Measurements from ENCODE around the gene MIPOL1. TPM values are rescaled to one million over a fixed set of nuclear protein-coding genes. Genes with fewer than 3 reads are reported as not detected.

MIPOL1 gene
- total RNA-seq, 1 donor from 2014 or later: 6.9 TPM

DNA sequence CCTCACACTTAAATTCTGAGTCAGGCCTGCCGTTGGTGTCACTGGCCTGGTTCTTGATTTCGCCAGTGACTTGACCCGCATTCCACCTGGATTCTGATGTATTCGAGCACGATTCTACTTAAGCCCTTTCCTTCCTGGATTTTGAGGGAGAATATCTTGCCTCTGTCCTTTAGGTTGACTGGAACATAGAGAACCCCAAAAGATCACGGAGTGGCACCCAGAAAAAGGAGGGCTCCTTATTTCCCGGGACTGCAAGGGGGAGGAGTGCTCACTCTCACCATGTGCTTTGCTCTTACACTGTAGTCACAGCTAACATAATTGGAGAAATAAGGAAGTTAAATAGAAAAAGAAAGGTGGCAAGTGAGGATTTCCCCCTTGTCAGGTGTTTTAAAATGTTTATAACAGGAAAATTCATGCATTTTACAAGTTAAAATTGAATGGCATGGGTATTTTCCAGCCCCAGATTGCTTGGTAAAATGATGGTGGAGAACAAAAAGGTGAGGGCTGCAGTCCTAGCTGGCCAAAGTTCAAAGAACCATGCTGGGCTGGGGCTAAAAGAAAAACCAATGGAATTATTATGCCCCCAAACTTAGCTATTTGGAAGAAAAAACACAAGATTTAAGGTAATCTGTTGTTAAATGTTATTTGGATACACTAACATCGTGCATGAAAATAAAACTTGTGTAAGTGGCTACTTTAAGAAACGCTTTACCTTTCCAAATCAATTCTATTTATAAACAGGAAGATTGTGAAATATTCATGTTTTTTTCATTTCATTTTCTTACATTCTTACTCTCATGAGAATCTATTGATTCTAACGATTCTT is 388.4 kb downstream of the MIPOL1 start:
- DNase-seq (ENCODE audit: low read depth in 2 of 2): no peak

DNA sequence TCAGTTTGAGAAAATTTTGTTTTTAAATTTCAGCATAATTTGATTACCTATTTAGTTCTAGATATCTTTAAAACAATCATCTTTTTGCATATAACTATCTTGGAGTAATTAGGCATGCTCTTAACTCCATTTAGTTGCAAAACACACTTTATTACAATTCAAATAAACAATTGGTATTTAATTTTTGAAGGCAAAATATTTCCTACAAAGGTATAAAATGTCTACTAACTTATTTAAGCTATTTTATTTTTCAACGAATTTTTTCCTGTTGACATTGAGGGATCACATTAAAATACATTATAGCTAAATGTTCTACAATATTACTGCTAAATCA is 389.0 kb downstream of the MIPOL1 start:
- DNase-seq (ENCODE audit: low read depth in 2 of 2): no peak

DNA sequence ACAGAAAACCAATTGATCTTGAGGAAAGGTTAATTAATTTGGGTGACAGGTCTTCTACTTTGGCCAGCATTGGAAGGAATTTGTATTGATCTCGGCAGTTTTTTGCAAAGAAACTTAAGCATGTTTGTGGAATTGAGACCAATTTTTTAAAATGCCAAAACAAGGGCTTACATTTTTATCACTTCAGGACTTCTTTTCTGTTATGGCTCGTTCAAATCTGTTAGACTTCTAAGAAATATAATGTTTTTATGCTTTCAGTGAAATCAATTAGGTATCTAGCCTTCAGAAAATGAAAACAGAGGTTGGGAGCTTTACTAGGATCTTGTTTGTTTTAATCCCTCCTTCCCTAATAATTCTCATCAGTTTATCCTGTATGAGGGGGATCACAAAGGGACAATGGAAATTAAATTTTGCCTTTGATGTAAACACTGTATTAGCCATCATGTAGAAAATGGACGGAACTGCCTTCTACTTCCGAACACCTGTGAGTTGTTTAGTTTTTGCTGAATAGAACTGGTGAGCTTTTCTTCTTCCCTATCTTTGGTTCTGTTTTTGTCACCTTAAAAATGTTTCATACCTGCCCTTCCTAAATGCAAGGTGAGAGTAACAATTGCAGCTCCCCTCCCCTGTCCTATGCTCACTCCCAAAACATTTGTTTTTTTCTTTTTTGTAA is 389.5 kb downstream of the MIPOL1 start:
- DNase-seq (ENCODE audit: low read depth in 2 of 2): no peak

DNA sequence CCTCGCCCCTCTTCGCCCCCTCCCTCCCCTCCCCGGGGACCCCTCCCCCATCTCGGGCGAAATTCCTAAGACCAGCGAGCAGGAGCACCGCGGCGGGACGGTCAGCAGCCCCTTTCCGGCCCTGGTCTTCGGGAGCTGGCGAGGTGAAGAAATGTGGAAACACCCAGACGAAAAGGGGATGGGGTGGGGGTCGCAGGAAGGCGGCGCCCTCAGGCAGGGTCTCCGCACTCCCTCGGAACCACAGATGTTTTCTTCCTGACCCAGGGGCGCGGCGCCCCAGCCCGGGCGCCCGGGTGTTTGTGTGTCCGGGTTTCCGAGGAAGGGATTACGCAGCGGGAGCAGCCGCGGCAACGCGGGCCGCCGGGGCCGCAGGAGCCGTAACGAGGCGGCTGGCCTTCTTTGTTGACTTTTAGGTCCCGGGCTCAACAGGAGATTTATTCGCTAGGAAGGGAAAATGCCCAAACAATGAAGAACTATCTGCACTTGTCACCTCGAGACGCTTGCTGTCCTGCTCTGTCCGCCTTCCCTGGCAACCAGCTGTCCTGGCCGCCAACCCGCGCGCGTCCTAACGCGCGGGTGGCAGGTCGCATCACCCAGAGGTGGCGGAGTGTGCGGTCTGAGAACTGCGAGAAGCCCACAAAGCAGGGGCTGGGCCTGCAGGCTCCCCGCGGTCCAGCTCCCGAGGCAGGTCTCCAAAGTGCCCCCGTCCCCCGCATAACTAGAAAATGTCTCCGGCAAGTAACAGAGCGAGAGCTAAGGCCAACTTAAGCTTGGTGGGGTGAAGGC is 390.3 kb downstream of the MIPOL1 start:
- peak in 1 of 2 donors; percentile 21 for DNase-seq (ENCODE audit: low read depth in 2 of 2)

DNA sequence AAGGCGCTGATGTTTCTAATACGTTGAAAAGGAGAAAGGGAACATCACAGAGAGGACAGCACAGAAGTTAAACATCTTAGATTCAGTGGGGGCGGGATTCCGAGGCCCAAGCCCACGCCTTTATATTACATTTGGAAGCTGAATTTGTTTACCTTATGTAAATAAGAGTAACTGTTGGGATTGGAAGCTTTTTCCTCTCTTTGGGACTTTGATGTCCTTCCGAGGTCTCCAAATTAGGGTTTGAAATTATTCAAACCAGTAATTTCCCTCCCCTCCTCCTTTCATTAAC is 390.9 kb downstream of the MIPOL1 start:
- no peak for DNase-seq (ENCODE audit: low read depth in 2 of 2)

DNA sequence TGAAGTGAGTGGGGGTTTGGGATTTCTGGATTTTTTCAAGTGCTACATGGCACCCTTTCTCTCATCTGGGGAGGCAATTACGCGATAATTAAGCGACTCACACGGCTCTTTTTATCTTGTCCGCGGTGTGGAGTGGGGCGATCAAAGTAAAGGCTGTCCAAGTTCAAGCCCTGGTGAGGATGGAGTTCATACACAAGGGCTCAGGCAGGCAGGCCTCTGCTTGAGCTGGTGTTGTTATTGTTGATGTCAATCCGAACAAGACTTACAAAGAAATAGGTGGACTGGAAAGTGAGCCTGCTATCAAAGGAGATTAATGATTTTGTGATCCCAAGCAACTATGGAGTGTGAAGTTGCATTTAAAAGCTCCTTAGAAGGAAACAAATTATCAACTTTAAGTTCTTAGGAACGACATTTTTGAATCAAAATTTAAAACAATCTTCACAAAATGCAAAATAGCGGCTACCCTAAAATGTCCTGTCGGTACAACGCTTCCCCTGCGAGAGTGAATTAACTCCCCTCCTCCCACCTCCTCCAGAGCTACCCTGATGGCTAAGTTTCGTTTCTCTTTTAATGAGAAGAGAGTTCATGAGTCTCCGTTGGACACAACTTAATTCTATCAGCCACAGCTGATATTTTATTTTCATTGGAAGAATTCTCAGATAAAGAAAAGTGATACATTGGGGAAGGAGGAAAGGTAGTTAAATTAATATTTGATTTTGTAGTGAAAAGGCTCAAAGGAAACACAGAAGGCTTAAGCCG is 391.4 kb downstream of the MIPOL1 start:
- no peak for DNase-seq (ENCODE audit: low read depth in 2 of 2)

DNA sequence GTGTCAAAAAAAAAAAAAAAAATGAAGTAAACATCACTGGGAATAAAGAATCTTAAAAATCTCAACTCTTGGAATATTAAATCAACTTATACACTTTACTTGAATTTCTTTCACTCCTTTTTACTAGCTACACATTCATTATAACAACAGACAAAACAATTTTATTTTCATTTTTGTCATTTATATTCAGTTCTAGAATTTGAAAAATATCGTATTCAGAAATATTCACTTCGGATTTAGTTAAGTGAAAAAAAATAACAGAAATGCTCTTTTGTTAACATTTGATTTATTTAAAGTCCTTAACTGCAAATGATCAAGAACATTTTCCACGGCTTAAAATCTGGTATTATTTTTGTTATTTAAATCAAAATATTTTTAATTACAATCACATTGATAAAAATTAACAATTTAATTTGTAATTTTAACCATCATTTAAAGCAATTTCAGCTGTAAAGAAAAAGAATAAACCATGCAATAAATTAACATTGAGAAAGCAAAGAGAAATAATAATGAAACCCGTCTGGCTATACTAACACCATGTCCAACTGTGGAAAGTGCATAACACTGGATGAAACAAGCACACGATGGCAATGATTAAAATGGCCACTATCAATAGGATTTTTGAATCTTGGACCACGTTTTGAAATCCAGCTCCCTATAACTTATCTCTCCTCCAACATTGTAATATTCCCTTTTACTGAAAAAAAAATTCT is 392.1 kb downstream of the MIPOL1 start:
- DNase-seq (ENCODE audit: low read depth in 2 of 2): no peak

DNA sequence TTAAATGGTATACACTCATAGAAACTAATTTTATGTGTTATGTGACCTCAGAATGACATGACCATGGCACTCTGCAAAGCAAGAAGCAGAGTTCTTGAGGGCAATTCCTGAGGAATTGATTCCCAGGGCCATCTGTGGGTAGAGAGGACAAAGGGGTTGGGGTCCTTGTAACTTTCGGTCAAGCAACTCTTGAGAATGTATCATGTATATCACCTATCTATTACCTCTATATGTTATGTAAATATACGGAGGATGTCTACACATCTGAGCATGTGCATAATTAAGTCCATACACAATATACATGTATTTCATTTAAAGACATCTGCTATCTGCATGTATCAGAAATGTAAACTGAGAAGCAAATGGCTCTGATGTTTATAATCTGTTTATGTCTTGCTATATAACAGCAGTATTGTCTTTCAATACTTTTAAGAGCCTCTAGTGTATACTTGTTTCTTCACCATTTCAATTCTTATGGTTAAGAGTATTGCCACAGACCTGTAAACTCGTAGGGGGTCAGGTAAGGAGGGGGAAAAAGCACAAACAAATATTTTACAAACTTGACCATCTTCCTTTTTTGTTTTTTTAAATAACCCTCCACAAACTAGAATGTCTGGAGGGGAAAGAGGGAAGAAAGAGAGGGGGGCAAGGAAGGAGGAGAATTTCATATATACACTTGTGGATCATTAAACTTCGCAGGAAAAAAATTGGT is 392.8 kb downstream of the MIPOL1 start:
- no peak for DNase-seq (ENCODE audit: low read depth in 2 of 2)

DNA sequence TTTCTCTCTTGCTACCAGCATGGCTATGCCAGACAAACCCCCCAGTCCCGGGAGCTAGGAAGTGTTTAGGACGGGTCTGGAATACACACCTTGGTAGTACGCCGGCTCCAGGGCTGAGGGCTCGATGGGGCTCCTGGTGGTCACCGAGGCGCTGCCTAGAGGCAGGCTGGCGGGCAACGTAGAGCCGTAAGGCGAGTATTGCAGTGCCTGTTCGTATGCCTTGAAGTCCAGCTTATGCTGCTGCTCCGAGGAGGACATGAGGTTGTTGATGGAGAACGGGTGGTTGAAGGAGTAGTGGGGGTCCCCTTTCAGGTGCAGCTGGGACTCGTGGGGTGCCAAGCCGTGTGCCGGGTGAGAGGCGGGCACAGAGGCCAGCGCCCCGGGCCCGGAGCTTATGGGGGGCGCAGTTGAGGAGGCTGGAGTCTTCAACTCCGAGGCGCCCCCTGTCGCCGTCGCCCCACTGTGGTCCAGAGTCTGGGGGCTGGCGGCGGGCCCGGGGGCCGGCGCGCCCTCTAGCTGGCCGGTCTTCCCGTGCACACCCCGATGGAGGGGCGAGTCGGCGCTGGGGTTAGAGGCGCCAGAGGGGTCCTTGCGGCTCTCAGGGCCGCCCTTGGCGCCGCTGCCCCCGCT is 393.7 kb downstream of the MIPOL1 start:
- DNase-seq (ENCODE audit: low read depth in 2 of 2): no peak

DNA sequence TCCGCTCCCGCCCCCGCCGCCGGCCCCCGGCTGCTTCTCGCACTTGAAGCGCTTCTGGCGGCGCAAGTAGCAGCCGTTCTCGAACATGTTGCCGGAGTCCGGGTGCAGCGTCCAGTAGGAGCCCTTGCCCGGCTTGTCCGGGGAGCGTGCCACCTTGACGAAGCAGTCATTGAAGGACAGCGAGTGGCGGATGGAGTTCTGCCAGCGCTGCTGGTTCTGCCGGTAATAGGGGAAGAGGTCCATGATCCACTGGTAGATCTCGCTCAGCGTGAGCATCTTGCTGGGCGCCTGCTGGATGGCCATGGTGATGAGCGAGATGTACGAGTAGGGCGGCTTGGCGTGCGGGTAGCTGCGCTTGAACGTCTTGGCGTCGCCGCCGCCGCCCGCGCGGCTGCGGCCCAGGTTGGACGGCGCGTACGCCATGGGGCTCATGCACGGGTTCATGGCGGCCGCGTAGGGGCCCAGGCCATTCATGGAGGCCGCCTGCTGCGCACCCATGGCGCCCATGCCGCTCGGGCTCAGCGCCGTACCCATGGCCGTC is 394.3 kb downstream of the MIPOL1 start:
- DNase-seq (ENCODE audit: low read depth in 2 of 2): no peak

DNA sequence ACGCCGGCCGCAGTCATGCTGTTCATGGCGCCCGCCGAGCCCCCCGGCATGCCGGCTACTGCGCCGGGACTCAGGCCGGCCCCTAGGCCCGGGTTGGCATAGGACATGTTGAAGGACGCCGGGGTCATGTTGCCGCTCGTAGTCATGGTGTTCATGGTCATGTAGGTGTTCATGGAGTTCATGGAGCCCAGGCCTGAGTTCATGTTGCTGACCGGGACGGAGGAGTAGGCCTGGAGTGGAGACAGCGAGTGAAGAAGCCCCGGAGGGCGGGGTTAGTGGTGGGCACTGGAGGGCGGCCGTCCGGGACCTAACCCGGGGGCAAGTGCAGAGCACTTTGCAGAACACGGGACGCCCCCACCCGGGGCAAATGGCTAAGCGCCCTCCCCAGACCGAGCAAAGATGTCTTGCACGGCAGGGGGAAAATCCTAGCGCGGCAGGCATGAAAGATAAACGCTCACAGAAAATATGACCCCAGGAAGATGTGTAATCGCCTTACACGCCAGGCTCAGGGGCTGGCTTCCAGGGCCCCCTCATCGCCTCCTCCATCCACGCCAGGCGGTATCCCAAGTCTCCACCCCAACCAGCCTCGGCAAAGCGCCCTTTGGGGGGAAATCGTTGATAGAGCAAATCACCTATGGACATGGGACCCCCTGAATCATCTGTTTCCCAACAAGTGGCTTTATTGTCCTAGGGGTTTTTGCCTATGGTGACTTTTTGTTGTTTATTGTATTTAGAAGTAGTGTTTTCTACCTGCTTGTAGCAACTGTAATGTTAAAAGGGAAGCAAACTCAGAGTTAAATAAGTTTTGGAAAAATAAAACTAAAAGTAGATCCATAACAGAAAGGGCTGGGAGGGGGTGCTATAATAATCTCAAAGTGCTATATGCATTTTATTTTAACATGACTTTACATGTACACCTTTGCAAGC is 395.0 kb downstream of the MIPOL1 start:
- DNase-seq (ENCODE audit: low read depth in 2 of 2): no peak

DNA sequence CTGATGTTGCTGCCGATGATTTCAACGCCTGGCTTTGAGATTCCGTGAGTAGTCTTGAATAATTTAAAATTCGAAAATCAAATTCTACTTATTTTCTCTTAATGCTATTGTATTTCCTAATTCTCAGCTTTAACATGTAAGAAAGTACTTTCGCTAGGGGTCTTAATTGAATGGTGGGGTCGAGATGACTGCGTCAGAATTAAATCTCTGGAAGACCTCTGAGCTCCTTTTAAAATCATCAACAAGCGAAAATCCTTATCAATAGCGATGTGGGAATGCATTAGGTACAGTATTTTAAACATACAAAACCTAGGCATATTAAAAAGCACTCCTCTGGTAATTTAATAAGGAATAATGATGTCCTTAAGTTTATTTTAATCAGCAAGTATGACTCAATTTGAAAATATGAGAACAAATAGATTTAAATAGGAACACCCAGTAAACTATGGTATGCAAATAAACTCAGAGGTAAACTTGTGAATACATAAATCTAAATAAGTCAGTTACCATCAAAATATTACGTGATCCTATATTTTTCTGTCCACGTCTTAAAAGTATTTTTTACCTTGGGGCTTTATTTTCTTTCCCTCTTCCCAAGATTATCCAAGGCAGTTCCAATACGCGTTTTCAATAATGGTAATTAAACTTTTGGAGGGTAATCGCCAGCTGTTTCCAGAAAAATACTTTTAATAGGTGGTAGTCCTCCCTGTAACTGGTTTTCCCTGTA is 395.9 kb downstream of the MIPOL1 start:
- no peak for DNase-seq (ENCODE audit: low read depth in 2 of 2)

DNA sequence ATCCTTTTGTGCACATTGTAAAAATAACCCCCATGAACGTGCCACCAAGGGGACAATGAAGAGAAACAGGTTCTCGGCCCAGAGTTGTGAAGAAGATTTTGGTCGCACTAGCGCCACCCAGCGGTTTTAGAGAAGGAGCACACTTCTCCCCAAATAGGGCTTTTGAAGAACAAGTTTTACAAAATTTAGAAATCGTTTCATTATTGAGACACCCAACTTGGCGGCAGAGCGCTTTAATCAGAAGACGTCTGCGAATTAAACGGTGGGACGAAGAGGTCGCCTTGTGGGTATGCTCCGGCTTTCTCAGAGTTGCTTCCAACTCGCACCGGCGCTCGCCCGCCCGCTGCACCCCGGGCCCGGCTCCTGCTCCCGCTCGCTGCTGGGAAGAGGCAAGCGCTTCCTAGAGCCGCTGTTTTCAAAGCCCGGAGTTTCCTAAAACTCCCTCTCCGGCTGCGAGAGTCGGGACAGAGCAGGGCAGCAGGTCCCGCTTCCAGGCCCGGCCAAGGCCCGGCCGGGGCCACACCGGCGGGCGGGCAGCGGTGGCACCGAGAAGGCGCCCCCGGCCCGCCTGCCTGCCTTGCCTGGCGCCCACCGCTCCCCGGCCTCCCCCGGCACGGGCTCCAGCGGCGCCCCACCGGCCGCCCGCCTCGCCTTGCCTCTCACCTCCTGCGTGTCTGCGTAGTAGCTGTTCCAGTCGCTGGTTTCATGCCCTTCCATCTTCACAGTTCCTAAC is 396.7 kb downstream of the MIPOL1 start:
- peak; percentile 82 to 86 for DNase-seq (ENCODE audit: low read depth in 2 of 2)

DNA sequence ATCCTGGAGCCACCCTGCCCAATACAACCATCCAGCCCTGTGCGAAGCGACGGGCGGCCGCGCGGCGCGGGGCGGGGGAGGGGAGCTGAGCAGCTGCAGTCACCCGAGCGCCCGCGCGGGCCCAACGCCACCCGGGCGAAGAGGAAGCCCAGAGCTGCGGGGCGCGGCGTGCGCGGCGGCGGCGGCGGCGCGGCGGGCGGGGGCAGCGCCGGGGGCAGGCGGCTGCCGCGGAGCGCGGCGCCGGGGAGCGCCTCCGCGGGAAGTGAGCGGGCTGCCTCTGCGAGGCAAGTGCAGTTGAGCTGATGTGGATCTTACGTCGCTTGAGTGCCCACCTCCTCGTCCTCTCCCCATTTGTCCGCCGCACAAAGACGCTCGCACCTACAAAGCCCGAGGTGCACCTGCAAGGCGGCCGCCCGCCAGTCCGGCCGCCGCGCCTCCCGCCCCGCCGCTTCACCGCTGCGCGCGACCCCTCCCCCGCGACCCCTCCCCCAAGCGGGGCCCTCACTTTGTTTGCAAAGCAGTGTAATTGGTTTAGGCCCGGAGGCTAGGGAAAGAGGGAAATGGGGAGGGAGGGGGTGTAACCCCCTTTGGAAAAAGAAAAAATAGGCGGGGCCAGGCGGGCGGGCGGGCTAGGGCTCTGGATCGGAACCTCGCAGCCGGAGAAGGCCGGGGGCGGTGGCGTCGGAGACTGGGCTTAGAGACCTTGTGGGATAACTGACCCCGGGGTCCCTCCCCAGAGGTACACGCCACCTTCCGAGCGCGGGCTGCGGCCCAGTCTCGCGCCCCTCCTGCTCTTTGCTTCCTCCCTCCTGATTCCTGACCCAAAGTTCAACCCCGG is 397.5 kb downstream of the MIPOL1 start, which contains the start of the genes FOXA1 and TTC6:
TSS of gene FOXA1 (minus strand) at position 279 of the 838 bp plus-strand sequence. CDS start at position 2, 277 bp downstream.
TSS of gene TTC6 (plus strand) at position 659 of the 838 bp plus-strand sequence. CDS start 26,436 bp downstream, outside the sequence.
- DNase-seq (ENCODE audit: low read depth in 2 of 2): peak; percentile 37 to 44

DNA sequence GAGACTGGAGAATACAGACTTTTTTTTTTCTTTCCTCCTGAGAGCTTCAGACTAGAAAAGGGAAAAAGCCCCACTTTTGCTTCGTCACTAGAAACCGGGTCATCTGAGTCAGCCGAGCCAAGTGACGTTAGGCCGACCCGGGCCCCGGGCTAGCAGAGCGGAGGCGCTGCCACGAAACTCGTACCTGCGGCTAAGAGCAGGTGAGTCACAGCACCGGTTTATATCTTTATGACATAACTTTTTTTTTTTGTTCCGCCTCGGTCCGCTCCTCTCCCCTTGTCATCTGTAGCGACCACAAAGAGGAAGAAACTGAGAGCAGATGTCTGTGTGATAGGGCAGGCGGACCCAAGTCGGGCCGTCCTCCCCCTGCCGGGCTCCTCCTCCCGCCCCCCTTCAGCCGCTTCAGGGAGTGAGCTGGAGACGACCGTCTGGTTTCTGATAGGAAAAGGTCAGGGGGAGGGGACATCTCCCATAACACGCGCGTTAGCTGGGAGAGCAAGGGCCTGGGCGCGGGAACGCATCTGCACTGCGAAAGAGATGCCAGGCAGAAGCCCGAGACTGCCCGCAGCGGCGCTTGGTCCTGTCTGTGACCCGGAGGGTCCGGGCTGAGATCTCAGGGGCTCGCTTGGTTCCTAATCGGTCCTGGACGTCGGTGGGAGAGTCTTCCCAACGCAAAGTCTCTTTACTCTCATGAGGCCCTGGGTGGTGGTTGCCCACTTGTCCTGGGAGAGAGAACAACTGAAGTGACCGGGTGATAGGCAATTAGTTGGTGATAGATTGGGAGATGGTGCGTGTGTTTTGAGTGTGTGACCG is 398.3 kb downstream of the MIPOL1 start:
- peak in 1 of 2 donors; percentile 14 for DNase-seq (ENCODE audit: low read depth in 2 of 2)
